ENCODE data around the gene GNAL. TPM values are rescaled to one million over a fixed set of nuclear protein-coding genes. Genes with fewer than 3 reads are reported as not detected.

The GNAL gene
- total RNA-seq, 1 experiment from 2014 or later = 4.6 TPM

DNA sequence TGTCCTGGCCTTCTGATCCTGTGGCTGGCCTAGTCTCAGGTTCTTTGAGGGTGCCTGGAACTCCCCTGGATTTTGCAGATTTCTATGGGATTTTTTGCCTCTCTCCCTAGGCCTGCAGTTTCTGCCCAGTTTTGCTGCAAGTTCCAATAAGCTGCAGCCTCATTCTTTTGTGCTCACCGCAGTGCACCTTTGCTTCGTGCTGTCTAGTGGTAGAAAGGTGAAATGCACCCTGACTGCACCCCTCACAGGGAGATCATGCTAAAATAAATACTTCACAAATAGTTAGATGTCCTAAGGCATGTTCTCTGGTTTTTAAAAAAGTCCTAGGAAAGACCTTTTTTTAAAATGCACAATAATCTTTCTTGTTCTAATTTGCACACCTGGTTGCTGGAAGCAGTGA, 72.5 kb downstream of the GNAL start:
- ChIA-PET POLR2A (no interaction called here), RAD21 (ENCODE audit: low non-redundant PET in 1 of 2, low total read pairs in 2 of 2, uncharacterized antibody in 2 of 2, unreplicated experiment in 2 of 2) (no interaction called here), CTCF (no interaction called here)
- no peaks in the 10 kb centered on the region for H3K9me2 ChIP-seq (ENCODE audit: insufficient read depth)
- no peaks in the 10 kb centered on the region for H3K79me2 ChIP-seq (ENCODE audit: insufficient read depth, low read length)
- H3K9ac ChIP-seq (ENCODE audit: low read length) = no peak overlapping the region
- no peak overlapping the region for H2AFZ ChIP-seq (ENCODE audit: low read depth, low read length, poor library complexity, severe bottlenecking)
- peak; percentile 89 for ATAC-seq
- H3K9me3 ChIP-seq (ENCODE audit: control insufficient read depth in 1 of 2, insufficient read depth in 1 of 2, low read depth in 1 of 2, low read length in 2 of 2) = no peaks in the 10 kb centered on the region
- no peak overlapping the region for H3K27ac ChIP-seq (ENCODE audit: low read depth, low read length)
- no peak overlapping the region for H3K4me2 ChIP-seq (ENCODE audit: low read length)
- no peaks in the 10 kb centered on the region for H4K20me1 ChIP-seq (ENCODE audit: insufficient read depth)
- peak; percentile 8 for DNase-seq (ENCODE audit: low read depth, low spot score)
- intact Hi-C loops (cut with micrococcal nuclease) = no loop called here
- no peak overlapping the region for H3K4me3 ChIP-seq (replicated peaks in 1 of 2; ENCODE audit: low read depth in 1 of 2, low read length in 2 of 2)
- TF ChIP-seq, protein P1, sequence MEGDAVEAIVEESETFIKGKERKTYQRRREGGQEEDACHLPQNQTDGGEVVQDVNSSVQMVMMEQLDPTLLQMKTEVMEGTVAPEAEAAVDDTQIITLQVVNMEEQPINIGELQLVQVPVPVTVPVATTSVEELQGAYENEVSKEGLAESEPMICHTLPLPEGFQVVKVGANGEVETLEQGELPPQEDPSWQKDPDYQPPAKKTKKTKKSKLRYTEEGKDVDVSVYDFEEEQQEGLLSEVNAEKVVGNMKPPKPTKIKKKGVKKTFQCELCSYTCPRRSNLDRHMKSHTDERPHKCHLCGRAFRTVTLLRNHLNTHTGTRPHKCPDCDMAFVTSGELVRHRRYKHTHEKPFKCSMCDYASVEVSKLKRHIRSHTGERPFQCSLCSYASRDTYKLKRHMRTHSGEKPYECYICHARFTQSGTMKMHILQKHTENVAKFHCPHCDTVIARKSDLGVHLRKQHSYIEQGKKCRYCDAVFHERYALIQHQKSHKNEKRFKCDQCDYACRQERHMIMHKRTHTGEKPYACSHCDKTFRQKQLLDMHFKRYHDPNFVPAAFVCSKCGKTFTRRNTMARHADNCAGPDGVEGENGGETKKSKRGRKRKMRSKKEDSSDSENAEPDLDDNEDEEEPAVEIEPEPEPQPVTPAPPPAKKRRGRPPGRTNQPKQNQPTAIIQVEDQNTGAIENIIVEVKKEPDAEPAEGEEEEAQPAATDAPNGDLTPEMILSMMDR (IDR thresholded peaks at IDR 0.05 in 2 of 3, conservative IDR thresholded peaks at IDR 0.05 in 1 of 3; ENCODE audit: borderline replicate concordance in 1 of 3, insufficient read depth in 1 of 3, low read depth in 2 of 3, low read length in 2 of 3) = peak in 2 of 3 experiments; percentile 61 to 62; a peak in 4 of 6 replicates
- TF ChIP-seq, protein P2, sequence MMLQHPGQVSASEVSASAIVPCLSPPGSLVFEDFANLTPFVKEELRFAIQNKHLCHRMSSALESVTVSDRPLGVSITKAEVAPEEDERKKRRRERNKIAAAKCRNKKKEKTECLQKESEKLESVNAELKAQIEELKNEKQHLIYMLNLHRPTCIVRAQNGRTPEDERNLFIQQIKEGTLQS (IDR thresholded peaks at IDR 0.05) = no peak
- TF ChIP-seq, protein P3, sequence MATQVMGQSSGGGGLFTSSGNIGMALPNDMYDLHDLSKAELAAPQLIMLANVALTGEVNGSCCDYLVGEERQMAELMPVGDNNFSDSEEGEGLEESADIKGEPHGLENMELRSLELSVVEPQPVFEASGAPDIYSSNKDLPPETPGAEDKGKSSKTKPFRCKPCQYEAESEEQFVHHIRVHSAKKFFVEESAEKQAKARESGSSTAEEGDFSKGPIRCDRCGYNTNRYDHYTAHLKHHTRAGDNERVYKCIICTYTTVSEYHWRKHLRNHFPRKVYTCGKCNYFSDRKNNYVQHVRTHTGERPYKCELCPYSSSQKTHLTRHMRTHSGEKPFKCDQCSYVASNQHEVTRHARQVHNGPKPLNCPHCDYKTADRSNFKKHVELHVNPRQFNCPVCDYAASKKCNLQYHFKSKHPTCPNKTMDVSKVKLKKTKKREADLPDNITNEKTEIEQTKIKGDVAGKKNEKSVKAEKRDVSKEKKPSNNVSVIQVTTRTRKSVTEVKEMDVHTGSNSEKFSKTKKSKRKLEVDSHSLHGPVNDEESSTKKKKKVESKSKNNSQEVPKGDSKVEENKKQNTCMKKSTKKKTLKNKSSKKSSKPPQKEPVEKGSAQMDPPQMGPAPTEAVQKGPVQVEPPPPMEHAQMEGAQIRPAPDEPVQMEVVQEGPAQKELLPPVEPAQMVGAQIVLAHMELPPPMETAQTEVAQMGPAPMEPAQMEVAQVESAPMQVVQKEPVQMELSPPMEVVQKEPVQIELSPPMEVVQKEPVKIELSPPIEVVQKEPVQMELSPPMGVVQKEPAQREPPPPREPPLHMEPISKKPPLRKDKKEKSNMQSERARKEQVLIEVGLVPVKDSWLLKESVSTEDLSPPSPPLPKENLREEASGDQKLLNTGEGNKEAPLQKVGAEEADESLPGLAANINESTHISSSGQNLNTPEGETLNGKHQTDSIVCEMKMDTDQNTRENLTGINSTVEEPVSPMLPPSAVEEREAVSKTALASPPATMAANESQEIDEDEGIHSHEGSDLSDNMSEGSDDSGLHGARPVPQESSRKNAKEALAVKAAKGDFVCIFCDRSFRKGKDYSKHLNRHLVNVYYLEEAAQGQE (IDR thresholded peaks at IDR 0.05; ENCODE audit: low read depth) = no peak
- TF ChIP-seq EZH2phosphoT487 (IDR thresholded peaks at IDR 0.05; ENCODE audit: borderline replicate concordance) = no peak
- TF ChIP-seq EGR1 (IDR thresholded peaks at IDR 0.05; ENCODE audit: low read depth) = no peak
- H3K4me1 ChIP-seq (ENCODE audit: control insufficient read depth in 1 of 2, insufficient read depth in 2 of 2, low read length in 2 of 2) = no peaks in the 10 kb centered on the region
- no TSS peak for BruUV-seq (replicated peaks)
- no peaks in the 10 kb centered on the region for H3K36me3 ChIP-seq (ENCODE audit: control insufficient read depth in 1 of 2, insufficient read depth in 2 of 2, low read length in 2 of 2)
- no peaks in the 10 kb centered on the region for H3K27me3 ChIP-seq (ENCODE audit: insufficient read depth, low read length)

Data from HCT116 (cell line).